Measurements from ENCODE around the gene PDSS2.

Gene PDSS2

GRCh38 chr6:107443608-107444267 lies 15.6 kb downstream of the PDSS2 start:
- no peak for TF ChIP-seq CTCF (IDR thresholded peaks at IDR 0.05)
- DNase-seq (ENCODE audit: low spot score) = no peak
- Histone ChIP-seq H3K4me3 (no peak overlapping the region), H3K27ac (no peak overlapping the region)

- no peak overlapping the region for H3K4me3 ChIP-seq
- H3K27ac ChIP-seq = no peak overlapping the region
- DNase-seq (ENCODE audit: low spot score) = no peak
- no peak for TF ChIP-seq CTCF (IDR thresholded peaks at IDR 0.05)
These were observed 16.3 kb downstream of the PDSS2 start for GRCh38 chr6:107442938-107443607.

- no peak overlapping the region for H3K4me3 ChIP-seq
- no peak overlapping the region for H3K27ac ChIP-seq
- TF ChIP-seq CTCF (IDR thresholded peaks at IDR 0.05) = no peak
- no peak for DNase-seq (ENCODE audit: low spot score)
These were observed 17.7 kb downstream of the PDSS2 start for GRCh38 chr6:107441682-107442081.

GRCh38 chr6:107440936-107441335 lies 18.4 kb downstream of the PDSS2 start:
- TF ChIP-seq CTCF (IDR thresholded peaks at IDR 0.05) = no peak

GRCh38 chr6:107439406-107439805 lies 20.0 kb downstream of the PDSS2 start:
- no peak for TF ChIP-seq CTCF (IDR thresholded peaks at IDR 0.05)
- Histone ChIP-seq H3K27ac (no peak overlapping the region), H3K4me3 (no peak overlapping the region)
- no peak for DNase-seq (ENCODE audit: low spot score)

More at GRCh38 chr6:107440936-107441335, 18.4 kb downstream of the PDSS2 start:
- Histone ChIP-seq H3K27ac (no peak overlapping the region), H3K4me3 (no peak overlapping the region)
- DNase-seq (ENCODE audit: low spot score) = no peak

GRCh38 chr6:107437691-107438090 lies 21.7 kb downstream of the PDSS2 start:
- H3K27ac ChIP-seq = no peak overlapping the region
- DNase-seq (ENCODE audit: low spot score) = no peak
- no peak for TF ChIP-seq CTCF (IDR thresholded peaks at IDR 0.05)
- H3K4me3 ChIP-seq = no peak overlapping the region

GRCh38 chr6:107436881-107437280 lies 22.5 kb downstream of the PDSS2 start:
- no peak for DNase-seq (ENCODE audit: low spot score)
- H3K27ac ChIP-seq = no peak overlapping the region
- H3K4me3 ChIP-seq = no peak overlapping the region

More at GRCh38 chr6:107436881-107437280, 22.5 kb downstream of the PDSS2 start:
- no peak for TF ChIP-seq CTCF (IDR thresholded peaks at IDR 0.05)
